GM12878 (cell line): Measurements from ENCODE around the gene PPIF. TPM values are rescaled to one million over a fixed set of nuclear protein-coding genes. Genes with fewer than 3 reads are reported as not detected.
A peak's percentile ranks its signal among the peaks of the same experiment; 100 is the strongest.

Experiments
- ATAC-seq: fragments of 200-7000 bp; cut with Tn5 transposase; 3 replicates; pipeline ENCODE4 v1.9.1; 2020; ENCODE audit warnings: mild to moderate bottlenecking, moderate library complexity
- BruUV-seq: library from RNA; stranded (reverse); fragments of 400-500 nt; replicated peaks from 2 replicates; lab custom pipeline; 2021; lab: Mats Ljungman, UMichigan
- CTCF ChIA-PET: fragments of 300-600 bp; sonication (Branson Sonifier 250); formaldehyde crosslinking; extraction: SDS; loops from one replicate; lab custom pipeline; 2021; ENCODE audit warnings: inconsistent platforms; lab: Yijun Ruan, JAX
- POLR2A ChIA-PET: fragments of 350-600 bp; formaldehyde crosslinking; extraction: SDS; loops from one replicate; lab custom pipeline; 2021; ENCODE audit warnings: inconsistent platforms; lab: Charles Lee
- RAD21 ChIA-PET: fragments of 300-600 bp; sonication (Branson Sonifier 250); formaldehyde crosslinking; loops from one replicate; lab custom pipeline; 2023; ENCODE audit warnings: antibody characterized with exemption; ENCODE audit not compliant: unreplicated experiment; lab: Charles Lee
- SMC1A ChIA-PET: fragments of 300-600 bp; sonication (Branson Sonifier 250); formaldehyde crosslinking; loops from one replicate; lab custom pipeline; 2023; ENCODE audit not compliant: unreplicated experiment, uncharacterized antibody; lab: Charles Lee
- DNase-seq: peaks from one replicate; pipeline ENCODE4 v3.0.0-alpha.2; 2011; ENCODE audit warnings: low read depth, low spot score
- FAIRE-seq: peaks from 3 replicates; lab custom pipeline; 2011; peaks lifted over from hg19 to GRCh38; lab: Jason Lieb, UNC
- H2AFZ ChIP-seq: 2 replicates; pipeline ENCODE4 v1.6.0; 2011; ENCODE audit warnings: low read depth, low read length, control low read depth; ENCODE audit not compliant: control insufficient read depth
- H3K27ac ChIP-seq: 2 replicates; pipeline ENCODE4 v1.5.1; 2011; ENCODE audit warnings: control low read depth; ENCODE audit not compliant: control insufficient read depth, insufficient read depth
- H3K27me3 ChIP-seq, 2 experiments: replicated peaks in 1 of 2; 2 replicates each; pipeline versions ENCODE4 v1.6.0 to v1.6.1; 2011; ENCODE audit warnings: low read length in 1 of 2; ENCODE audit not compliant: control insufficient read depth in 2 of 2, insufficient read depth in 2 of 2
- H3K36me3 ChIP-seq, 2 experiments: 2 replicates each; pipeline ENCODE4 v1.5.1; 2011; ENCODE audit warnings: low read length in 1 of 2; ENCODE audit not compliant: control insufficient read depth in 2 of 2, insufficient read depth in 2 of 2
- H3K4me1 ChIP-seq: 2 replicates; pipeline ENCODE4 v1.6.1; 2011; ENCODE audit warnings: mild to moderate bottlenecking, low read length, moderate library complexity, mixed read lengths; ENCODE audit not compliant: control insufficient read depth, insufficient read depth
- H3K4me2 ChIP-seq: 2 replicates; pipeline ENCODE4 v1.6.0; 2011; ENCODE audit warnings: control low read depth; ENCODE audit not compliant: control insufficient read depth, insufficient read depth
- H3K4me3 ChIP-seq: fragments of 200-600 bp; sonication (generic); 2 replicates; pipeline ENCODE4 v1.5.1; 2016
- H3K79me2 ChIP-seq: 2 replicates; pipeline ENCODE4 v1.6.0; 2011; ENCODE audit warnings: low read length; ENCODE audit not compliant: control insufficient read depth, insufficient read depth
- H3K9ac ChIP-seq: 2 replicates; pipeline ENCODE4 v1.8.0; 2011; ENCODE audit warnings: low read length, control low read depth, mixed read lengths; ENCODE audit not compliant: control insufficient read depth, insufficient read depth
- H3K9me3 ChIP-seq: replicated peaks from 3 replicates; pipeline ENCODE4 v1.5.1; 2011; ENCODE audit warnings: mild to moderate bottlenecking, low read length; ENCODE audit not compliant: control insufficient read depth, insufficient read depth
- H4K20me1 ChIP-seq: 2 replicates; pipeline ENCODE4 v1.6.0; 2011; ENCODE audit not compliant: control insufficient read depth, insufficient read depth
- BMI1 ChIP-seq: fragments of 450-650 bp; IDR thresholded peaks from 2 replicates; pipeline ENCODE4 v1.6.1; 2016; ENCODE audit warnings: mild to moderate bottlenecking, moderate library complexity, borderline replicate concordance
- NR2F1 ChIP-seq: fragments of 450-650 bp; conservative IDR thresholded peaks from 2 replicates; pipeline ENCODE4 v1.6.1; 2017; ENCODE audit warnings: mild to moderate bottlenecking
- POLR2A ChIP-seq: IDR thresholded peaks from 2 replicates; pipeline ENCODE4 v1.6.1; 2011; ENCODE audit warnings: low read depth, mild to moderate bottlenecking, low read length
- RAD21 ChIP-seq: IDR thresholded peaks from 2 replicates; pipeline ENCODE4 v1.6.1; 2011; ENCODE audit warnings: mild to moderate bottlenecking, low read depth, low read length, moderate library complexity; ENCODE audit not compliant: insufficient read depth
- USF1 ChIP-seq: IDR thresholded peaks from 2 replicates; pipeline ENCODE4 v1.6.1; 2011; ENCODE audit warnings: borderline replicate concordance, low read depth, mild to moderate bottlenecking, moderate library complexity, mixed read lengths, low read length; ENCODE audit not compliant: insufficient read depth; ENCODE audit errors: extremely low read length
- WGBS: methylation state at CpG from one replicate; pipeline ENCODE4 v1.1.6; 2016; ENCODE audit warnings: low lambda C conversion rate; ENCODE audit not compliant: insufficient replicate concordance, insufficient coverage; ENCODE audit errors: missing lambda C conversion rate; 5-methylcytosine and 5-hydroxymethylcytosine counted together
- in situ Hi-C: fragments of 300-500 bp; cut with MboI; formaldehyde crosslinking; loops from 9 replicates; pipeline ENCODE4 v1.14.3; 2018; ENCODE audit warnings: mixed read lengths
- intact Hi-C: fragments of 100-400 bp; cut with micrococcal nuclease; formaldehyde crosslinking; loops from one replicate; pipeline ENCODE4 v1.14.2; 2022; ENCODE audit not compliant: unreplicated experiment
- polyA plus RNA-seq, 11 experiments: library from polyadenylated mRNA; depleted of rRNA in 4 of 11; unstranded in 6 of 11; stranded (reverse) in 5 of 11; fragments of >200 nt; fragmentation: Nextera tagmentation in 4 of 11; fragmentation: Illumina TruSeq in 1 of 11; extraction: Ambion mirVana in 4 of 11; extraction: Trizol in 1 of 11; gene quantifications; 1 replicate in 1 of 11; 2 replicates in 10 of 11; pipeline versions ENCODE4 v1.2.1 to v1.2.3, GENCODE V29; 2011 to 2016; ENCODE audit warnings: inconsistent platforms in 2 of 11, missing spikeins in 2 of 11, low read depth in 1 of 11
- total RNA-seq, 4 experiments: library from RNA; depleted of rRNA in 3 of 4; stranded (reverse); fragments of >200 nt in 3 of 4; fragmentation: Illumina TruSeq in 1 of 4; extraction: Trizol in 1 of 4; gene quantifications; 2 replicates each; pipeline versions ENCODE4 v1.2.1 to v1.2.3, GENCODE V29; 2013 to 2021

Gene PPIF
- total and polyA plus RNA-seq, 10 of the 15 experiments (the other 5 are each of a cell fraction or from before 2014, with no cell fraction given): 28.8 to 180 (median 128) TPM

GRCh38 chr10:79313911-79314439 is 33.3 kb upstream of the PPIF start:
- ChIA-PET SMC1A (no interaction called here), CTCF (no interaction called here), POLR2A (interaction anchor here (1.0 kb wide), 1 partner anchor 33 kb away, joined by 3 read pairs; the partner anchor contains the start of gene PPIF), RAD21 (no interaction called here)
- TF ChIP-seq BMI1 (no peak), USF1 (no peak), NR2F1 (no peak), POLR2A (peak; percentile 60; the same call in 1 of the 2 replicates), RAD21 (no peak)
- Histone ChIP-seq H3K27me3 (no peaks in the 10 kb centered on the region), H3K4me1 (peaks cover 27% of the 10 kb centered on the region), H3K4me2 (no peak overlapping the region), H3K4me3 (no peak overlapping the region), H4K20me1 (no peaks in the 10 kb centered on the region), H3K79me2 (no peaks in the 10 kb centered on the region), H2AFZ (no peak overlapping the region), H3K9me3 (no peaks in the 10 kb centered on the region; the same call in 2 of the 3 replicates), H3K27ac (no peak overlapping the region), H3K36me3 (peaks cover 3 to 27% of the 10 kb centered on the region in 2 experiments; a peak in 3 of 4 replicates), H3K9ac (no peak overlapping the region)
- FAIRE-seq: no peak
- ATAC-seq: no peak
- intact Hi-C loops (no loop called here), in situ Hi-C loops (no loop called here)
- 90% methylated on average over 11 of the region's 11 CpGs for WGBS
- BruUV-seq: no TSS peak
- DNase-seq: no peak
